Activated T-helper 9 cell treated with anti-CD3 and anti-CD28 coated beads, Interleukin-2, amount 50 U/mL, for 16 hours (primary cell): ENCODE results near the gene CSNK1G2.

Experiments used
- DNase-seq: peaks from one replicate; pipeline ENCODE4 v3.0.0-alpha.2; 2020; ENCODE audit warnings: low read depth

The CSNK1G2 gene

GRCh38 chr19:1918975-1919374, 22.0 kb upstream of the CSNK1G2 start:
- no peak for DNase-seq

- DNase-seq: no peak
These were observed 20.3 kb upstream of the CSNK1G2 start for GRCh38 chr19:1920644-1921043.

GRCh38 chr19:1921326-1921725, 19.6 kb upstream of the CSNK1G2 start:
- DNase-seq: no peak

GRCh38 chr19:1921825-1922224, 19.1 kb upstream of the CSNK1G2 start:
- DNase-seq: no peak

GRCh38 chr19:1922803-1923202, 18.2 kb upstream of the CSNK1G2 start:
- DNase-seq: no peak

- peak; percentile 37 for DNase-seq
These were observed 17.7 kb upstream of the CSNK1G2 start for GRCh38 chr19:1923319-1923718.

GRCh38 chr19:1924320-1924961, 16.5 kb upstream of the CSNK1G2 start:
- no peak for DNase-seq

- no peak for DNase-seq
These were observed 15.4 kb upstream of the CSNK1G2 start for GRCh38 chr19:1925544-1925943.

GRCh38 chr19:1929021-1929742, 11.8 kb upstream of the CSNK1G2 start:
- peak; percentile 74 for DNase-seq

- no peak for DNase-seq
These were observed 9.5 kb upstream of the CSNK1G2 start for GRCh38 chr19:1931445-1931844.

GRCh38 chr19:1932395-1932794, 8.6 kb upstream of the CSNK1G2 start:
- DNase-seq: no peak

- DNase-seq: no peak
These were observed 7.7 kb upstream of the CSNK1G2 start for GRCh38 chr19:1933244-1933643.

- DNase-seq: no peak
These were observed 7.0 kb upstream of the CSNK1G2 start for GRCh38 chr19:1933942-1934341.

GRCh38 chr19:1935484-1936208, 5.3 kb upstream of the CSNK1G2 start:
- DNase-seq: no peak

- no peak for DNase-seq
These were observed 4.5 kb upstream of the CSNK1G2 start for GRCh38 chr19:1936430-1936829.

GRCh38 chr19:1936916-1937610, 3.9 kb upstream of the CSNK1G2 start:
- DNase-seq: no peak

- DNase-seq: no peak
These were observed 2.9 kb upstream of the CSNK1G2 start for GRCh38 chr19:1938071-1938470.

- peak; percentile 71 for DNase-seq
These were observed 1.3 kb downstream of the CSNK1G2 start for GRCh38 chr19:1942078-1942933.

- no peak for DNase-seq
These were observed 2.1 kb downstream of the CSNK1G2 start for GRCh38 chr19:1942934-1943555.

GRCh38 chr19:1943661-1944087, 2.7 kb downstream of the CSNK1G2 start:
- DNase-seq: no peak
